ENCODE measurements around the gene ACOXL. TPM values are rescaled to one million over a fixed set of nuclear protein-coding genes. Genes with fewer than 3 reads are reported as not detected.

Gene ACOXL
- total and polyA plus RNA-seq, 9 of the 15 experiments (the other 6 are each of a cell fraction or from before 2014, with no cell fraction given): 0.31 to 0.56 TPM; not detected in 7

DNA sequence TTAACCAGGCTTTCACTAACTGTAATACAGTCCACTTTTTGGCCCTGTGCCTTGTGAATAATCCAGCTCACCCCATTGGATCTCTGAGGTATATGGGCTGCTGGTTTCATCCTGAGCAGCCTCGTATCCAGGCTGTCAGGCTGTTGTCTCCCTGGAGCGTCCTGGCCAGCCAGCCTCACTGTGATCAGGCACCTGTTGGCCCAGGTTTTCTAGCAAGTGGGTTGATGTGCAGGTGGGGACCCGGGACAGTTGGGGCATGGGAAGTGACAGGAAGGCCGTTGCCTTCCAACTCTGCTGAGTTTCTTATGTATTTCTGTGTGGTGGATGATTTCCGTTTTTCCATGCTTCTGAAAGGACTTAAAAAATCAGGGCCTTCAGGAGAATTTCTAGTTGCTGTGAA, 132.4 kb downstream of the ACOXL start:
- no TSS peak for BruUV-seq (replicated peaks)
- H2AFZ ChIP-seq (ENCODE audit: low read depth, low read length): no peak overlapping the region
- WGBS (ENCODE audit: insufficient coverage, low coverage, missing lambda C conversion rate): 0% methylated on average over 5 of the region's 5 CpGs
- ChIA-PET POLR2A (no interaction called here), CTCF (ENCODE audit: low intra/inter-chr PET ratio) (no interaction called here)
- in situ Hi-C loops (cut with MboI) (no loop called here), intact Hi-C loops (cut with micrococcal nuclease) (no loop called here)
- TF ChIP-seq SREBF2 (CRISPR knock-in tag; IDR thresholded peaks at IDR 0.05) (no peak), TCF3 (CRISPR knock-in tag; IDR thresholded peaks at IDR 0.05) (no peak), DLX4 (CRISPR knock-in tag; IDR thresholded peaks at IDR 0.05) (no peak), HINFP (tag; conservative IDR thresholded peaks at IDR 0.05; ENCODE audit: low read depth) (no peak), POLR2AphosphoS2 (IDR thresholded peaks at IDR 0.05; ENCODE audit: low read length) (no peak), E2F3 (CRISPR knock-in tag; IDR thresholded peaks at IDR 0.05) (no peak), SUPT5H (IDR thresholded peaks at IDR 0.05) (no peak), COPS2 (conservative IDR thresholded peaks at IDR 0.05) (no peak)
- no peak overlapping the region for H3K4me3 ChIP-seq
- H4K20me1 ChIP-seq (replicated peaks; ENCODE audit: control insufficient read depth, insufficient read depth, low read length): no peaks in the 10 kb centered on the region
- H3K36me3 ChIP-seq (ENCODE audit: control insufficient read depth, insufficient read depth, low read length): no peaks in the 10 kb centered on the region
- H3K27ac ChIP-seq (ENCODE audit: extremely low read depth, low read depth, low read length): no peak overlapping the region
- no peaks in the 10 kb centered on the region for H3K9me3 ChIP-seq (replicated peaks; ENCODE audit: control insufficient read depth, insufficient read depth, low read depth, low read length)
- no peaks in the 10 kb centered on the region for H3K4me1 ChIP-seq (replicated peaks in 1 of 2; ENCODE audit: control insufficient read depth in 2 of 2, insufficient read depth in 2 of 2, low read length in 2 of 2)
- DNase-seq (ENCODE audit: extremely low read depth in 1 of 4, low spot score in 3 of 4) (no peak), ATAC-seq (no peak), FAIRE-seq (no peak)
- H3K9me1 ChIP-seq (ENCODE audit: control insufficient read depth, insufficient read depth, low read length): no peaks in the 10 kb centered on the region
- H3K79me2 ChIP-seq (ENCODE audit: control insufficient read depth, insufficient read depth, low read length): no peaks in the 10 kb centered on the region
- H3K9ac ChIP-seq (ENCODE audit: insufficient read depth in 1 of 2, low read depth in 2 of 2, low read length in 2 of 2): no peak overlapping the region
- peaks cover 20 to 61% of the 10 kb centered on the region in 2 experiments for H3K27me3 ChIP-seq (ENCODE audit: control insufficient read depth in 2 of 2, insufficient read depth in 2 of 2, low read length in 2 of 2)
- H3K4me2 ChIP-seq (ENCODE audit: insufficient read depth, low read length): no peak overlapping the region

Measured in K562 (cell line).